HepG2 (cell line): Measurements from ENCODE around the gene ZBP1. TPM values are rescaled to one million over a fixed set of nuclear protein-coding genes. Genes with fewer than 3 reads are reported as not detected.

Source experiments
- ATAD3A ChIP-seq: sonication (generic); formaldehyde crosslinking; IDR thresholded peaks from 2 replicates; pipeline ENCODE4 v1.4.0; 2020; ENCODE audit warnings: missing genetic modification reagents
- CBX5 ChIP-seq: sonication (generic); formaldehyde crosslinking; IDR thresholded peaks from 2 replicates; pipeline ENCODE4 v1.4.0; 2020; ENCODE audit warnings: missing genetic modification reagents, borderline replicate concordance
- EHMT2 ChIP-seq: fragments of 200-600 bp; sonication (generic); IDR thresholded peaks from 2 replicates; pipeline ENCODE4 v1.7.0; 2017; ENCODE audit warnings: antibody characterized with exemption, low read depth, low read length, borderline replicate concordance
- HDAC2 ChIP-seq: sonication (generic); formaldehyde crosslinking; IDR thresholded peaks from 2 replicates; pipeline ENCODE4 v1.4.0; 2020; ENCODE audit warnings: missing genetic modification reagents
- HMGA1 ChIP-seq: sonication (generic); formaldehyde crosslinking; conservative IDR thresholded peaks from 2 replicates; pipeline ENCODE4 v1.4.0; 2020; ENCODE audit warnings: missing genetic modification reagents
- PPARG ChIP-seq: conservative IDR thresholded peaks from 2 replicates; pipeline ENCODE4 v1.6.1; 2016; ENCODE audit warnings: missing biosample characterization, missing genetic modification reagents
- RBM39 ChIP-seq: fragments of 200-400 bp; formaldehyde crosslinking; IDR thresholded peaks from one replicate; pipeline ENCODE4 v1.6.1; 2018; ENCODE audit warnings: antibody characterized with exemption, mild to moderate bottlenecking, low read depth, low read length; ENCODE audit not compliant: poor library complexity, severe bottlenecking
- SCMH1 ChIP-seq: sonication (generic); formaldehyde crosslinking; IDR thresholded peaks from 2 replicates; pipeline ENCODE4 v1.9.0; 2021; ENCODE audit warnings: missing genetic modification reagents, mild to moderate bottlenecking, borderline replicate concordance
- SMARCE1 ChIP-seq: fragments of 450-650 bp; IDR thresholded peaks from 2 replicates; pipeline ENCODE4 v1.6.1; 2017; ENCODE audit warnings: borderline replicate concordance
- ZBTB42 ChIP-seq: sonication (generic); formaldehyde crosslinking; IDR thresholded peaks from 2 replicates; pipeline ENCODE4 v1.5.0; 2020; ENCODE audit warnings: mild to moderate bottlenecking, missing genetic modification reagents
- ZNF143 ChIP-seq: sonication (generic); formaldehyde crosslinking; IDR thresholded peaks from 2 replicates; pipeline ENCODE4 v1.4.0; 2020; ENCODE audit warnings: missing genetic modification reagents
- ZNF543 ChIP-seq: sonication (generic); formaldehyde crosslinking; IDR thresholded peaks from 2 replicates; pipeline ENCODE4 v1.4.0; 2020; ENCODE audit warnings: mild to moderate bottlenecking, missing genetic modification reagents
- ZNF7 ChIP-seq: IDR thresholded peaks from 2 replicates; pipeline ENCODE4 v1.6.1; 2016; ENCODE audit warnings: missing biosample characterization, missing genetic modification reagents
- ZSCAN22 ChIP-seq: sonication (generic); formaldehyde crosslinking; IDR thresholded peaks from 2 replicates; pipeline ENCODE4 v1.4.0; 2020; ENCODE audit warnings: mild to moderate bottlenecking, missing genetic modification reagents
- polyA plus RNA-seq, 8 experiments: library from polyadenylated mRNA; depleted of rRNA in 3 of 8; stranded (reverse) in 7 of 8; unstranded in 1 of 8; fragments of >200 nt; fragmentation: Illumina TruSeq in 4 of 8; extraction: Trizol in 4 of 8; gene quantifications; 2 replicates each; pipeline versions ENCODE4 v1.2.1 to v1.2.3, GENCODE V29; 2011 to 2016; ENCODE audit warnings: low read depth in 4 of 8, missing spikeins in 1 of 8, mixed read lengths in 1 of 8; ENCODE audit not compliant: insufficient read depth in 1 of 8
- total RNA-seq, 5 experiments: library from RNA; depleted of rRNA; stranded (reverse); fragments of >200 nt; fragmentation: Illumina TruSeq; extraction: Trizol; gene quantifications; 2 replicates each; pipeline ENCODE4 v1.2.3, GENCODE V29; 2016; ENCODE audit warnings: low read depth in 1 of 5
- TF ChIP-seq, protein P1 (sequence below): sonication (generic); formaldehyde crosslinking; conservative IDR thresholded peaks from 2 replicates; pipeline ENCODE4 v1.8.0; 2022; ENCODE audit warnings: low read depth, missing genetic modification reagents
- TF ChIP-seq, protein P2 (sequence below): sonication (generic); formaldehyde crosslinking; IDR thresholded peaks from 2 replicates; pipeline ENCODE4 v1.4.0; 2020; ENCODE audit warnings: missing genetic modification reagents
- TF ChIP-seq, protein P3 (sequence below): sonication (generic); formaldehyde crosslinking; IDR thresholded peaks from 2 replicates; pipeline ENCODE4 v1.4.0; 2020; ENCODE audit warnings: mild to moderate bottlenecking, missing genetic modification reagents

The ZBP1 gene
- total and polyA plus RNA-seq, 2 of the 13 experiments (the other 11 are each of a cell fraction or from before 2014, with no cell fraction given), result not detected

DNA sequence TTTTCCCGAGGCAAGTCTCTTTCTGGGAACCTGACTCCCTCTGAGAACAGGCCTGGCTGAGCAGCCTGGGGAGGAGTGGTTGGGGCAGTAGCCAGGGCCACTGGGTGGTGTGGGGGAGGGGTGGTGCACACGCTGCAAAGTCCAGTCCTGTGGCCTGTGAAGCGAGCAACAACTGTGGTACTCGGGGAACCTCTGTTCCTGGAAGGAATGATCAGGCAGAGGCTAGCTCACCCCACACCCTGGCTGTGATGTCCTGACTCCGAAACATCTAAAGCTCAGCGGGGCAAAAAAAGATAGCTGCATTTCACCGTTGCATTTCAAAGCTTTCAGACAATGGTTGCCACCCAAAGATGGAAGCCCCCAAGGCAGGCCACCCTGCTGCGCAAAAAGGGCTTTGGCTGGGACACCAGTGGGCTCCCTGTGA is 33.8 kb downstream of the ZBP1 start (continued):
- TF ChIP-seq, protein P1, sequence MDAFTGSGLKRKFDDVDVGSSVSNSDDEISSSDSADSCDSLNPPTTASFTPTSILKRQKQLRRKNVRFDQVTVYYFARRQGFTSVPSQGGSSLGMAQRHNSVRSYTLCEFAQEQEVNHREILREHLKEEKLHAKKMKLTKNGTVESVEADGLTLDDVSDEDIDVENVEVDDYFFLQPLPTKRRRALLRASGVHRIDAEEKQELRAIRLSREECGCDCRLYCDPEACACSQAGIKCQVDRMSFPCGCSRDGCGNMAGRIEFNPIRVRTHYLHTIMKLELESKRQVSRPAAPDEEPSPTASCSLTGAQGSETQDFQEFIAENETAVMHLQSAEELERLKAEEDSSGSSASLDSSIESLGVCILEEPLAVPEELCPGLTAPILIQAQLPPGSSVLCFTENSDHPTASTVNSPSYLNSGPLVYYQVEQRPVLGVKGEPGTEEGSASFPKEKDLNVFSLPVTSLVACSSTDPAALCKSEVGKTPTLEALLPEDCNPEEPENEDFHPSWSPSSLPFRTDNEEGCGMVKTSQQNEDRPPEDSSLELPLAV (CRISPR knock-in tag), result no peak
- TF ChIP-seq CBX5 (CRISPR knock-in tag), result no peak; the same call in 1 of the 2 replicates
- TF ChIP-seq, protein P2, sequence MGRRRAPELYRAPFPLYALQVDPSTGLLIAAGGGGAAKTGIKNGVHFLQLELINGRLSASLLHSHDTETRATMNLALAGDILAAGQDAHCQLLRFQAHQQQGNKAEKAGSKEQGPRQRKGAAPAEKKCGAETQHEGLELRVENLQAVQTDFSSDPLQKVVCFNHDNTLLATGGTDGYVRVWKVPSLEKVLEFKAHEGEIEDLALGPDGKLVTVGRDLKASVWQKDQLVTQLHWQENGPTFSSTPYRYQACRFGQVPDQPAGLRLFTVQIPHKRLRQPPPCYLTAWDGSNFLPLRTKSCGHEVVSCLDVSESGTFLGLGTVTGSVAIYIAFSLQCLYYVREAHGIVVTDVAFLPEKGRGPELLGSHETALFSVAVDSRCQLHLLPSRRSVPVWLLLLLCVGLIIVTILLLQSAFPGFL (CRISPR knock-in tag), result 0 out of 2 replicates have a peak, but pooled peaks have one; percentile 36
- TF ChIP-seq HDAC2 (CRISPR knock-in tag), result peak; percentile 64; the same call in 1 of the 2 replicates
- peak; percentile 62; the same call in 1 of the 2 replicates for TF ChIP-seq ZNF143 (CRISPR knock-in tag)
- TF ChIP-seq SMARCE1, result no peak
- TF ChIP-seq HMGA1 (CRISPR knock-in tag), result no peak
- TF ChIP-seq RBM39, result no peak
- TF ChIP-seq ZNF543 (CRISPR knock-in tag), result peak; percentile 71; the same call in 1 of the 2 replicates
- TF ChIP-seq, protein P3, sequence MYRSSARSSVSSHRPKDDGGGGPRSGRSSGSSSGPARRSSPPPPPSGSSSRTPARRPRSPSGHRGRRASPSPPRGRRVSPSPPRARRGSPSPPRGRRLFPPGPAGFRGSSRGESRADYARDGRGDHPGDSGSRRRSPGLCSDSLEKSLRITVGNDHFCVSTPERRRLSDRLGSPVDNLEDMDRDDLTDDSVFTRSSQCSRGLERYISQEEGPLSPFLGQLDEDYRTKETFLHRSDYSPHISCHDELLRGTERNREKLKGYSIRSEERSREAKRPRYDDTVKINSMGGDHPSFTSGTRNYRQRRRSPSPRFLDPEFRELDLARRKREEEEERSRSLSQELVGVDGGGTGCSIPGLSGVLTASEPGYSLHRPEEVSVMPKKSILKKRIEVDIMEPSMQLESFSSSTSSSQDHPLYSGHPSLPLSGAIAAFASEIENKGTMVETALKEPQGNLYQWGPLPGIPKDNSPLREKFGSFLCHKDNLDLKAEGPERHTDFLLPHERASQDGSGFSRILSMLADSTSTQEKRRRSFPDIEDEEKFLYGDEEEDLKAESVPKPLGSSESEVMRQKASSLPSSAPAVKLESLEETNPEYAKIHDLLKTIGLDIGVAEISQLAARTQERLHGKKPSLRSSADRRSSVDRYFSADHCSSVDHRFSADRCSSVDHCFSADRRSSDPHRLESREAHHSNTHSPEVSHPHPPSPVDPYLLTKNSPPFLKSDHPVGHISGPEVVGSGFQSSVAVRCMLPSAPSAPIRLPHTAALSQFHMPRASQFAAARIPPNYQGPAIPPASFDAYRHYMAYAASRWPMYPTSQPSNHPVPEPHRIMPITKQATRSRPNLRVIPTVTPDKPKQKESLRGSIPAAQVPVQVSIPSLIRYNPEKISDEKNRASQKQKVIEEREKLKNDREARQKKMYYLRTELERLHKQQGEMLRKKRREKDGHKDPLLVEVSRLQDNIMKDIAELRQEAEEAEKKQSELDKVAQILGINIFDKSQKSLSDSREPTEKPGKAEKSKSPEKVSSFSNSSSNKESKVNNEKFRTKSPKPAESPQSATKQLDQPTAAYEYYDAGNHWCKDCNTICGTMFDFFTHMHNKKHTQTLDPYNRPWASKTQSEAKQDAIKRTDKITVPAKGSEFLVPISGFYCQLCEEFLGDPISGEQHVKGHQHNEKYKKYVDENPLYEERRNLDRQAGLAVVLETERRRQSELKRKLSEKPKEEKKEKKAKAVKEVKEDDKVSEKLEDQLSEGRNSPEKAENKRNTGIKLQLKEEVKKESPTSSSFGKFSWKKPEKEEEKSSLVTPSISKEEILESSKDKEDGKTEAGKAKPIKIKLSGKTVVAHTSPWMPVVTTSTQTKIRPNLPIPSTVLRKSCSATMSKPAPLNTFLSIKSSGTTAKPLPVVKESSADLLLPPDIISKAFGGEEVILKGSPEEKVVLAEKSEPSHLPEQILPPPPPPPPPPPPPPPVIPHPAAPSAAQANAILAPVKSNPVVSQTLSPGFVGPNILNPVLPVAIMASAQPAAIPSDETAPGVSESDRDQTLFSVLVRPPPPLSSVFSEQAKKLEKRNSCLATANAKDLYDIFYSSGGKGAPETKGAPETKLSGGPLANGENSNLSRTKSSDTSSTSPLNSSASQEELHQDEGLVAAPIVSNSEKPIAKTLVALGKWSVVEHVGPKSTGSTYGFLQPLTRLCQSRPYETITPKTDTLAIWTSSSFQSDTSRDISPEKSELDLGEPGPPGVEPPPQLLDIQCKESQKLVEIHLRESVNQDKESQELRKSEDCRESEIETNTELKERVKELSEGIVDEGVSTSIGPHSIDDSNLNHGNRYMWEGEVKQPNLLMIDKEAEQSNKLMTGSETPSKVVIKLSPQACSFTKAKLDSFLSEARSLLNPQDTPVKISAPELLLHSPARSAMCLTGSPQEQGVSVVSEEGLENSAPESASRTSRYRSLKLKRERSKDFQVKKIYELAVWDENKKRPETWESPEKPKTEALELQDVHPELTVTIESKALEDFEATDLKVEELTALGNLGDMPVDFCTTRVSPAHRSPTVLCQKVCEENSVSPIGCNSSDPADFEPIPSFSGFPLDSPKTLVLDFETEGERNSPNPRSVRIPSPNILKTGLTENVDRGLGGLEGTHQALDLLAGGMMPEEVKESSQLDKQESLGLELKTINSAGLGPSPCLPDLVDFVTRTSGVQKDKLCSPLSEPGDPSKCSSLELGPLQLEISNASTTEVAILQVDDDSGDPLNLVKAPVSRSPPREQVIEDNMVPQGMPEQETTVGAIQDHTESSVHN (CRISPR knock-in tag), result no peak
- TF ChIP-seq SCMH1, result no peak
- TF ChIP-seq ZBTB42 (CRISPR knock-in tag), result no peak
- TF ChIP-seq ATAD3A (CRISPR knock-in tag), result no peak
- no peak; the same call in 1 of the 2 replicates for TF ChIP-seq EHMT2
- TF ChIP-seq ZNF7 (CRISPR knock-in tag), result no peak
- no peak for TF ChIP-seq ZSCAN22
- no peak for TF ChIP-seq PPARG (CRISPR knock-in tag)
